Measurements from ENCODE around the gene DNAAF5. TPM values are rescaled to one million over a fixed set of nuclear protein-coding genes. Genes with fewer than 3 reads are reported as not detected.

Gene DNAAF5
- total and polyA plus RNA-seq, 9 of the 15 experiments (the other 6 are each of a cell fraction or from before 2014, with no cell fraction given): 3.1 to 69.7 (median 19.1) TPM

GRCh38 chr7:832167-832967 is 105.9 kb downstream of the DNAAF5 start, which contains the start of gene SUN1:
Gene SUN1 (plus strand): TSS chr7:832476. CDS start chr7:832525, 49 bp downstream.
- ChIA-PET POLR2A (interaction anchor here (0.7 to 1.4 kb wide), 4 partner anchors 10 to 147 kb away, joined by 3 to 4 read pairs (median 4); no protein-coding TSS in a partner anchor), CTCF (ENCODE audit: low intra/inter-chr PET ratio) (no interaction called here)
- peak within 1 kb of the TSS in 1 of 2 experiments; percentile 37; a peak in 1 of 4 replicates for H3K9ac ChIP-seq (ENCODE audit: insufficient read depth in 1 of 2, low read depth in 2 of 2, low read length in 2 of 2)
- no peak for DNase-seq (ENCODE audit: extremely low read depth in 1 of 4, low spot score in 3 of 4)
- in situ Hi-C loops (cut with MboI): no loop called here
- 72% methylated on average over 24 of the region's 24 CpGs for WGBS (ENCODE audit: insufficient coverage, low coverage, missing lambda C conversion rate)
- H3K27me3 ChIP-seq (ENCODE audit: control insufficient read depth in 2 of 2, insufficient read depth in 2 of 2, low read length in 2 of 2): no peaks in the 10 kb centered on the region
- peak; percentile 7; the same call in 1 of the 3 replicates for ATAC-seq
- TF ChIP-seq E2F6 (IDR thresholded peaks at IDR 0.05; ENCODE audit: borderline replicate concordance in 1 of 2, extremely low read depth in 1 of 2, insufficient read depth in 1 of 2, insufficient read length in 1 of 2, low read depth in 1 of 2, low read length in 1 of 2, poor library complexity in 1 of 2, severe bottlenecking in 1 of 2) (peak; percentile 26 to 43), MAX (CRISPR knock-in tag; IDR thresholded peaks at IDR 0.05) (peak; percentile 33; the same call in 1 of the 2 replicates), ZBTB33 (CRISPR knock-in tag; IDR thresholded peaks at IDR 0.05) (peak; percentile 63; the same call in 1 of the 2 replicates), FOXJ2 (tag; IDR thresholded peaks at IDR 0.05) (peak; percentile 95), E4F1 (CRISPR knock-in tag; IDR thresholded peaks at IDR 0.05; ENCODE audit: borderline replicate concordance) (no peak), RFX1 (IDR thresholded peaks at IDR 0.05) (peak; percentile 73), MLLT1 (IDR thresholded peaks at IDR 0.05) (peak in 1 of 2 experiments; percentile 48; a peak in 1 of 4 replicates), XRCC4 (IDR thresholded peaks at IDR 0.05; ENCODE audit: extremely low read depth, insufficient read depth, insufficient read length) (no peak)
- H3K9me1 ChIP-seq (ENCODE audit: control insufficient read depth, insufficient read depth, low read length): peaks cover 21% of the 10 kb centered on the region
- H2AFZ ChIP-seq (ENCODE audit: low read depth, low read length): no peak within 1 kb of the TSS
- peaks cover 90% of the 10 kb centered on the region for H3K79me2 ChIP-seq (ENCODE audit: control insufficient read depth, insufficient read depth, low read length)
- no peaks in the 10 kb centered on the region for H3K9me3 ChIP-seq (replicated peaks; ENCODE audit: control insufficient read depth, insufficient read depth, low read depth, low read length)
- H4K20me1 ChIP-seq (replicated peaks; ENCODE audit: control insufficient read depth, insufficient read depth, low read length): peaks cover 45% of the 10 kb centered on the region; the same call in 1 of the 2 replicates
- FAIRE-seq: peak; percentile 55
- H3K36me3 ChIP-seq (ENCODE audit: control insufficient read depth, insufficient read depth, low read length): peaks cover 33% of the 10 kb centered on the region; the same call in 2 of the 3 replicates
- intact Hi-C loops (cut with micrococcal nuclease): loop anchor here (5.0 kb wide), 1 partner anchor 40 kb away; no protein-coding TSS in a partner anchor
- H3K4me3 ChIP-seq: no peak within 1 kb of the TSS
- peaks cover 22 to 44% of the 10 kb centered on the region in 2 experiments for H3K4me1 ChIP-seq (replicated peaks in 1 of 2; ENCODE audit: control insufficient read depth in 2 of 2, insufficient read depth in 2 of 2, low read length in 2 of 2)
- peak within 1 kb of the TSS; percentile 72; the same call in 2 of the 3 replicates for H3K27ac ChIP-seq (ENCODE audit: extremely low read depth, low read depth, low read length)
- no peak within 1 kb of the TSS; the same call in 1 of the 2 replicates for H3K4me2 ChIP-seq (ENCODE audit: insufficient read depth, low read length)
- BruUV-seq (replicated peaks): no TSS peak

Measured in K562 (cell line).